HEK293T (cell line): Measurements from ENCODE around the gene RANBP10.
"Not testable (repeated sequence)": the region's sequence is repeated elsewhere in the genome, so short reads cannot be mapped to it uniquely, and the experiment has no call there.

ENCODE experiments used
- CTCF ChIA-PET: fragments of 350-600 bp; formaldehyde crosslinking; extraction: SDS; loops from one replicate; lab custom pipeline; 2021; ENCODE audit warnings: antibody characterized with exemption, inconsistent platforms; lab: Yijun Ruan, JAX
- POLR2A ChIA-PET: fragments of 350-600 bp; formaldehyde crosslinking; extraction: SDS; loops from one replicate; lab custom pipeline; 2020; ENCODE audit warnings: antibody characterized with exemption, inconsistent platforms; lab: Yijun Ruan, JAX
- DNase-seq: peaks from one replicate; pipeline ENCODE4 v3.0.0; 2012; ENCODE audit warnings: mixed read lengths; ENCODE audit errors: extremely low spot score
- ARNT ChIP-seq: fragments of 450-650 bp; IDR thresholded peaks from 2 replicates; pipeline ENCODE4 v1.6.1; 2017; ENCODE audit warnings: mild to moderate bottlenecking
- BHLHE40 ChIP-seq: fragments of 450-650 bp; IDR thresholded peaks from 2 replicates; pipeline ENCODE4 v1.6.1; 2016; ENCODE audit warnings: mild to moderate bottlenecking, moderate library complexity, borderline replicate concordance
- CTBP1 ChIP-seq: fragments of 450-650 bp; IDR thresholded peaks from 2 replicates; pipeline ENCODE4 v1.6.1; 2016; ENCODE audit warnings: borderline replicate concordance
- ELF4 ChIP-seq: fragments of 450-650 bp; IDR thresholded peaks from 2 replicates; pipeline ENCODE4 v1.6.1; 2017; ENCODE audit warnings: antibody characterized with exemption
- FOXA1 ChIP-seq: fragments of 450-650 bp; IDR thresholded peaks from 2 replicates; pipeline ENCODE4 v1.6.1; 2016; ENCODE audit warnings: mild to moderate bottlenecking
- FOXK2 ChIP-seq: fragments of 450-650 bp; IDR thresholded peaks from 2 replicates; pipeline ENCODE4 v1.6.1; 2016; ENCODE audit warnings: mild to moderate bottlenecking
- FOXM1 ChIP-seq: fragments of 450-650 bp; IDR thresholded peaks from 2 replicates; pipeline ENCODE4 v1.6.1; 2017; ENCODE audit warnings: mild to moderate bottlenecking, borderline replicate concordance
- HDGF ChIP-seq: fragments of 450-650 bp; IDR thresholded peaks from 2 replicates; pipeline ENCODE4 v1.6.1; 2017; ENCODE audit warnings: antibody characterized with exemption, borderline replicate concordance
- L3MBTL2 ChIP-seq: fragments of 450-650 bp; conservative IDR thresholded peaks from 2 replicates; pipeline ENCODE4 v1.6.1; 2016; ENCODE audit warnings: mild to moderate bottlenecking
- LEF1 ChIP-seq: fragments of 450-650 bp; IDR thresholded peaks from 2 replicates; pipeline ENCODE4 v1.6.1; 2017; ENCODE audit warnings: mild to moderate bottlenecking, borderline replicate concordance
- NFRKB ChIP-seq: fragments of 450-650 bp; IDR thresholded peaks from 2 replicates; pipeline ENCODE4 v1.6.1; 2016; ENCODE audit warnings: mild to moderate bottlenecking, moderate library complexity
- SP1 ChIP-seq: fragments of 450-650 bp; IDR thresholded peaks from 2 replicates; pipeline ENCODE4 v1.6.1; 2017
- SUZ12 ChIP-seq: fragments of 450-650 bp; IDR thresholded peaks from 2 replicates; pipeline ENCODE4 v1.6.1; 2016; ENCODE audit warnings: mild to moderate bottlenecking
- TARDBP ChIP-seq: fragments of 450-650 bp; IDR thresholded peaks from 2 replicates; pipeline ENCODE4 v1.6.1; 2016
- ZNF384 ChIP-seq: fragments of 450-650 bp; IDR thresholded peaks from 2 replicates; pipeline ENCODE4 v1.6.1; 2016
- TF ChIP-seq, protein P1 (sequence below): fragments of 450-650 bp; IDR thresholded peaks from 2 replicates; pipeline ENCODE4 v1.6.1; 2016

RANBP10 gene

DNA sequence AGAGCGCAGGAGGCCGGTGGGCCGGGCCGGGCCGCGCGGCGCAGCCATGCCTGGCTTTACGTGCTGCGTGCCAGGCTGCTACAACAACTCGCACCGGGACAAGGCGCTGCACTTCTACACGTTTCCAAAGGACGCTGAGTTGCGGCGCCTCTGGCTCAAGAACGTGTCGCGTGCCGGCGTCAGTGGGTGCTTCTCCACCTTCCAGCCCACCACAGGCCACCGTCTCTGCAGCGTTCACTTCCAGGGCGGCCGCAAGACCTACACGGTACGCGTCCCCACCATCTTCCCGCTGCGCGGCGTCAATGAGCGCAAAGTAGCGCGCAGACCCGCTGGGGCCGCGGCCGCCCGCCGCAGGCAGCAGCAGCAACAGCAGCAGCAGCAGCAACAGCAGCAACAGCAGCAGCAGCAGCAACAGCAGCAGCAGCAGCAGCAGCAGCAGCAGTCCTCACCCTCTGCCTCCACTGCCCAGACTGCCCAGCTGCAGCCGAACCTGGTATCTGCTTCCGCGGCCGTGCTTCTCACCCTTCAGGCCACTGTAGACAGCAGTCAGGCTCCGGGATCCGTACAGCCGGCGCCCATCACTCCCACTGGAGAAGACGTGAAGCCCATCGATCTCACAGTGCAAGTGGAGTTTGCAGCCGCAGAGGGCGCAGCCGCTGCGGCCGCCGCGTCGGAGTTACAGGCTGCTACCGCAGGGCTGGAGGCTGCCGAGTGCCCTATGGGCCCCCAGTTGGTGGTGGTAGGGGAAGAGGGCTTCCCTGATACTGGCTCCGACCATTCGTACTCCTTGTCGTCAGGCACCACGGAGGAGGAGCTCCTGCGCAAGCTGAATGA is 36.4 kb upstream of the RANBP10 start:
- peak; percentile 37 for DNase-seq

DNA sequence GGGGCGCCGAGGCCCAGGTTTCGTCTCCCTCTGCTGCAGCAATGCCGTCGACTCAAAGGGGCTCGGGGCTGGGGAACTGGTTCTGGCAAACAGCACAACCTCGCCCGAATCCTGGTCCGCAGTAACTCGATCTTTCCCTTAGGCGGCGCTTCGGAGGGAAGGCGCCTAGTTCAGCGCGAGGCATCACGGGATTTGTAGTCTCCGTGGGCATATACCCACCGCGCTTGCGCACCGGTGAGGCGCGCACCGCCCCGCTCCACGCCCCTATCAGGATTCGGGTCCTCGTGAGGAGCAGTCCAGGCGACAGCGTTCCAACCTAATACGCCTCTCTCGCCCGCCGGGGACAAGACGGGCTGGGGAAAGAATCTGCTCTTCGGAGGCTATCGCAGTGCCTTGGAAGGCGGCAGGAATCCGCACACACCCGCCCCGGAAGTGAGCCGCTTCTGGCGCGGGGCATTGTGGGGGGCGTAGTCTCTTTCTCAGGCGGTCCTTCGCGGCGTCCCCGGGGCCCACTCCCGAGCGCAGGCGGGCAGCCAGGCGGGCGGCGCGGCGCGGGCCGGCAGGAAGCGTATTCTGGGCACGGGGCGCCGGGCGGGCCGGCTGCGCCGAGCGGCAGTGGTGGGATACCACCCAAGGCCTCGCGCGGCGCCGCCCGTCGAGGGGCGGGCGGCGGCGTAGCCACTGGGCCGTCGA is 35.6 kb upstream of the RANBP10 start, which contains the start of gene THAP11:
Gene THAP11 (plus strand): TSS at position 505 of the 693 bp plus-strand sequence. CDS start 235 bp downstream, outside the sequence.
- DNase-seq = peak; percentile 90
- TF ChIP-seq ELF4 (peak; percentile 60), FOXM1 (no peak)
- ChIA-PET CTCF (interaction anchor here (2.0 kb wide), 1 partner anchor 26 kb away, joined by 14 read pairs; no protein-coding TSS in a partner anchor), POLR2A (no interaction called here)

More for the DNA sequence above, 36.4 kb upstream of the RANBP10 start:
- CTCF ChIA-PET = no interaction called here
- POLR2A ChIA-PET = interaction anchor here (2.8 kb wide), 1 partner anchor 9 kb away, joined by 21 read pairs; no protein-coding TSS in a partner anchor
- TF ChIP-seq ZNF384 = no peak
- no peak for TF ChIP-seq FOXA1
- TF ChIP-seq L3MBTL2 = peak; percentile 25; the same call in 1 of the 2 replicates
- no peak for TF ChIP-seq TARDBP
- 0 out of 2 replicates have a peak, but pooled peaks have one; percentile 75 for TF ChIP-seq HDGF
- no peak for TF ChIP-seq CTBP1

- POLR2A ChIA-PET = interaction anchor here (1.0 to 1.1 kb wide), 4 partner anchors 10 to 35 kb away, joined by 3 to 6 read pairs (median 4); partner anchors contain the start of genes RANBP10 and TSNAXIP1
- CTCF ChIA-PET = interaction anchor here (0.6 to 2.0 kb wide), 3 partner anchors 25 to 1887 kb away, joined by 3 to 14 read pairs (median 6); no protein-coding TSS in a partner anchor
- TF ChIP-seq ELF4 (no peak), ARNT (no peak), L3MBTL2 (peak; percentile 63; the same call in 1 of the 2 replicates), HDGF (no peak; the same call in 1 of the 2 replicates), LEF1 (no peak), FOXA1 (no peak), ZNF384 (no peak), TARDBP (no peak)
- TF ChIP-seq, protein P1, sequence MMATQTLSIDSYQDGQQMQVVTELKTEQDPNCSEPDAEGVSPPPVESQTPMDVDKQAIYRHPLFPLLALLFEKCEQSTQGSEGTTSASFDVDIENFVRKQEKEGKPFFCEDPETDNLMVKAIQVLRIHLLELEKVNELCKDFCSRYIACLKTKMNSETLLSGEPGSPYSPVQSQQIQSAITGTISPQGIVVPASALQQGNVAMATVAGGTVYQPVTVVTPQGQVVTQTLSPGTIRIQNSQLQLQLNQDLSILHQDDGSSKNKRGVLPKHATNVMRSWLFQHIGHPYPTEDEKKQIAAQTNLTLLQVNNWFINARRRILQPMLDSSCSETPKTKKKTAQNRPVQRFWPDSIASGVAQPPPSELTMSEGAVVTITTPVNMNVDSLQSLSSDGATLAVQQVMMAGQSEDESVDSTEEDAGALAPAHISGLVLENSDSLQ = no peak
- no peak for DNase-seq
Measured at GRCh38 chr16:67841198-67841815, 34.9 kb upstream of the RANBP10 start.

DNA sequence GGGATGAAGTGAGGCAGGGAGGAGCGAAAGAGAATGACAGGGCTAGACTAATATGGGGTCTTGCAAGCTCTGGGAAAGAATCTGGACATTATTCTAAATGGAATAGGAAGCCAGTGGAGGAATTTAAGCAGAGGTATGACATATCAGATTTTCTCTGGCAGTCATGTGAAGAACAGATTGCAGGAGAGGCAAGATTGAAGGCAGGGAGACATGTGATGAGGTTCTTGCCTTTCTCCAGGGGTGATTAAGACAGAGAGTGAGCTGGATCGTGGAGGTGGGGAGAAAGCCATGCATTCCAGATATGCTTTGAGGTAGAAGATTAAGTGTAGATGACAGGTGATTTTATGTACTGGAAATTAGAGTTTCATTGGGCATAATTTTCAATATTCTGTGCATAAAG is 31.5 kb upstream of the RANBP10 start:
- CTCF ChIA-PET = interaction anchor here (0.9 kb wide), 1 partner anchor 22 kb away, joined by 3 read pairs; no protein-coding TSS in a partner anchor
- POLR2A ChIA-PET = no interaction called here
- no peak for DNase-seq
- no peak for TF ChIP-seq CTBP1
- no peak for TF ChIP-seq TARDBP
- no peak for TF ChIP-seq ARNT
- TF ChIP-seq L3MBTL2 = no peak
- TF ChIP-seq, protein P1 = no peak
- TF ChIP-seq HDGF = no peak
- no peak for TF ChIP-seq NFRKB
- TF ChIP-seq BHLHE40 = no peak
- TF ChIP-seq SP1 = no peak
- TF ChIP-seq ELF4 = no peak
- no peak for TF ChIP-seq FOXA1
- no peak for TF ChIP-seq SUZ12
- TF ChIP-seq FOXM1 = no peak
- TF ChIP-seq FOXK2 = no peak
- TF ChIP-seq ZNF384 = no peak

- ChIA-PET CTCF (interaction anchor here (0.6 kb wide), 1 partner anchor 289 kb away, joined by 3 read pairs; no protein-coding TSS in a partner anchor), POLR2A (interaction anchor here (0.6 kb wide), 1 partner anchor 166 kb away, joined by 3 read pairs; no protein-coding TSS in a partner anchor)
- DNase-seq = not testable (repeated sequence)
Measured at GRCh38 chr16:67837190-67837589, 30.8 kb upstream of the RANBP10 start.

- CTCF ChIA-PET = interaction anchor here (1.0 to 2.2 kb wide), 2 partner anchors 12 to 18 kb away, joined by 3 to 9 read pairs; partner anchors contain the start of gene NUTF2
- TF ChIP-seq ELF4 (no peak), TARDBP (no peak), ARNT (no peak), FOXM1 (no peak)
- DNase-seq = no peak
- POLR2A ChIA-PET = interaction anchor here (0.8 to 2.3 kb wide), 15 partner anchors 10 to 114 kb away, joined by 3 to 21 read pairs (median 5); partner anchors contain the start of genes CENPT, EDC4, NUTF2 and RANBP10
Measured at GRCh38 chr16:67834242-67834614, 27.9 kb upstream of the RANBP10 start.
